CD4-positive, alpha-beta T cell treated with Interleukin-2 at 100 ng/mL for 4 hours (primary cell): ENCODE data around the gene RUNX1.

ENCODE experiments used
- DNase-seq: peaks from one replicate; pipeline ENCODE4 v3.0.0-alpha.2; 2020; ENCODE audit warnings: low spot score

The RUNX1 gene

GRCh38 chr21:34825101-34825500 is 224.0 kb downstream of the RUNX1 start:
- DNase-seq = no peak

- no peak for DNase-seq
Measured at GRCh38 chr21:34824314-34824713, 224.8 kb downstream of the RUNX1 start.

GRCh38 chr21:34822942-34823341 is 226.2 kb downstream of the RUNX1 start:
- no peak for DNase-seq

- DNase-seq = no peak
Measured at GRCh38 chr21:34822168-34822567, 226.9 kb downstream of the RUNX1 start.

- no peak for DNase-seq
Measured at GRCh38 chr21:34821717-34822116, 227.4 kb downstream of the RUNX1 start.

- no peak for DNase-seq
Measured at GRCh38 chr21:34820051-34820450, 229.1 kb downstream of the RUNX1 start.

- DNase-seq = no peak
Measured at GRCh38 chr21:34819357-34819999, 229.6 kb downstream of the RUNX1 start.

- DNase-seq = no peak
Measured at GRCh38 chr21:34818662-34819158, 230.4 kb downstream of the RUNX1 start.

GRCh38 chr21:34817821-34818661 is 231.1 kb downstream of the RUNX1 start:
- DNase-seq = no peak

GRCh38 chr21:34815831-34816705 is 233.0 kb downstream of the RUNX1 start:
- no peak for DNase-seq

GRCh38 chr21:34814529-34814951 is 234.6 kb downstream of the RUNX1 start:
- DNase-seq = no peak

- no peak for DNase-seq
Measured at GRCh38 chr21:34813266-34813894, 235.7 kb downstream of the RUNX1 start.

GRCh38 chr21:34812504-34813265 is 236.4 kb downstream of the RUNX1 start:
- DNase-seq = no peak

- no peak for DNase-seq
Measured at GRCh38 chr21:34811368-34811767, 237.7 kb downstream of the RUNX1 start.

- DNase-seq = no peak
Measured at GRCh38 chr21:34810786-34811185, 238.3 kb downstream of the RUNX1 start.

- DNase-seq = no peak
Measured at GRCh38 chr21:34809822-34810221, 239.3 kb downstream of the RUNX1 start.

- DNase-seq = no peak
Measured at GRCh38 chr21:34808569-34809204, 240.4 kb downstream of the RUNX1 start.

GRCh38 chr21:34807881-34808568 is 241.1 kb downstream of the RUNX1 start:
- DNase-seq = peak; percentile 56

- DNase-seq = peak; percentile 76
Measured at GRCh38 chr21:34807146-34807880, 241.8 kb downstream of the RUNX1 start.
